Cardiac fibroblast (primary cell): Measurements from ENCODE around the gene TMEM108.
A peak's percentile ranks its signal among the peaks of the same experiment; 100 is the strongest.

Source experiments
- DNase-seq, 2 donors: peaks; one replicate each; pipeline versions ENCODE4 v3.0.0 to v3.0.0-alpha.2; 2010; ENCODE audit warnings: low read depth in 2 of 2
- H3K4me3 ChIP-seq, 2 donors: replicated peaks in 1 of 2; 1 replicate in 1 of 2; 2 replicates in 1 of 2; pipeline ENCODE4 v1.5.1; 2011; ENCODE audit warnings: low read depth in 2 of 2, low read length in 2 of 2, mild to moderate bottlenecking in 2 of 2, moderate library complexity in 1 of 2
- CTCF ChIP-seq: IDR thresholded peaks from one replicate; pipeline ENCODE4 v1.5.1; 2011; ENCODE audit warnings: low read depth, mild to moderate bottlenecking, low read length, inconsistent platforms

The TMEM108 gene

GRCh38 chr3:133162265-133162664 lies 124.1 kb downstream of the TMEM108 start:
- TF ChIP-seq CTCF: no peak
- no peak for DNase-seq
- no peak overlapping the region for H3K4me3 ChIP-seq

- no peak for DNase-seq
- H3K4me3 ChIP-seq: no peak overlapping the region
- no peak for TF ChIP-seq CTCF
Measured at GRCh38 chr3:133162670-133163305, 124.6 kb downstream of the TMEM108 start.

DNA sequence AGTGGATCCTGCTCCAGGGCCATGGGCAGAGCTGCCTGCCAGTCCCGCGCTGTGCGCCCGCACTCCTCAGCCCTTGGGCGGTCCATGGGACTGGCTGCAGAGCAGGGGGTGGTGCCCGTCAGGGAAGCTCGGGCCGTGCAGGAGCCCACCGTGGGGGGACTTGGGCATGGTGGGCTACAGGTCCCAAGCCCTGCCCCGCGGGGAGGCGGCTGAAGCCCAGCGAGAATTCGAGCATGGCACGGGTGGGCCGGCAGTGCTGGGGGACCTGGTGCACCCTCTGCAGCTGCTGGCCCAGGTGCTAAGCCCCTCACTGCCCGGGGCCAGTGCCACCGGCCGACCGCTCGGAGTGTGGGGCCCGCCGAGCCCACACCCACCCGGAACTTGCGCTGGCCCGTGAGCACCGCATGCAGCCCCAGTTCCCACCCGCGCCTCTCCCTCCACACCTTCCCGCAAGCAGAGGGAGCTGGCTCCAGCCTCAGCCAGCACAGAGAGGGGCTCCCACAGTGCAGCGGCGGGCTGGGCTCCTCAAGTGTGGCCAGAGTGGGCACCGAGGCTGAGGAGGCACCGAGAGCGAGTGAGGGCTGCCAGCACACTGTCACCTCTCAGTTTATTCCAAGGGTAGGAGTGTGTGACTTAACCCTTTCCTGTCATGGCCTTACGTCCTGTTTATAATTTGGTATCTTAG lies 129.3 kb downstream of the TMEM108 start:
- TF ChIP-seq CTCF: no peak
- no peak for DNase-seq
- H3K4me3 ChIP-seq: no peak overlapping the region

GRCh38 chr3:133168025-133168401 lies 129.8 kb downstream of the TMEM108 start:
- H3K4me3 ChIP-seq: no peak overlapping the region
- peak; percentile 14 for TF ChIP-seq CTCF
- DNase-seq: no peak

GRCh38 chr3:133169331-133170068 lies 131.3 kb downstream of the TMEM108 start:
- no peak for TF ChIP-seq CTCF
- DNase-seq: no peak
- H3K4me3 ChIP-seq: no peak overlapping the region

- no peak for TF ChIP-seq CTCF
- no peak for DNase-seq
- no peak overlapping the region for H3K4me3 ChIP-seq
Measured at GRCh38 chr3:133171831-133172230, 133.6 kb downstream of the TMEM108 start.
